Naive thymus-derived CD4-positive, alpha-beta T cell (primary cell): ENCODE results near the gene ZNF774. TPM values are rescaled to one million over a fixed set of nuclear protein-coding genes. Genes with fewer than 3 reads are reported as not detected.

ENCODE experiments used
- ATAC-seq: fragments of 150-1000 bp; cut with Tn5 transposase; 2 replicates; pipeline ENCODE4 v1.10.0; 2021; ENCODE audit warnings: mild to moderate bottlenecking, moderate library complexity
- CTCF ChIA-PET: fragments of 350-600 bp; sonication (Branson Sonifier 250); formaldehyde crosslinking; loops from one replicate; lab custom pipeline; 2021; ENCODE audit warnings: antibody characterized with exemption; lab: Charles Lee
- POLR2A ChIA-PET: fragments of 350-600 bp; sonication (Branson Sonifier 250); formaldehyde crosslinking; loops from one replicate; lab custom pipeline; 2021; ENCODE audit warnings: antibody characterized with exemption, inconsistent platforms; lab: Charles Lee
- DNase-seq, 9 donors: peaks; one replicate each; pipeline versions ENCODE4 v3.0.0 to v3.0.0-alpha.2; 2020 to 2022; ENCODE audit warnings: mixed read lengths in 1 of 9
- H3K27ac ChIP-seq: one replicate; pipeline ENCODE4 v1.7.0; 2013; ENCODE audit warnings: mild to moderate bottlenecking, low read depth, low read length, moderate library complexity
- H3K27me3 ChIP-seq, 2 donors: one replicate each; pipeline ENCODE4 v1.7.0; 2013; ENCODE audit warnings: low read length in 2 of 2, mild to moderate bottlenecking in 2 of 2, moderate library complexity in 2 of 2; ENCODE audit not compliant: control insufficient read depth in 2 of 2, insufficient read depth in 2 of 2
- H3K36me3 ChIP-seq, 3 experiments: 1 replicate in 2 of 3; 2 replicates in 1 of 3; pipeline ENCODE4 v1.7.0; 2013; ENCODE audit warnings: low read length in 3 of 3, mild to moderate bottlenecking in 3 of 3, moderate library complexity in 1 of 3; ENCODE audit not compliant: insufficient read depth in 3 of 3, control insufficient read depth in 2 of 3
- H3K4me1 ChIP-seq, 2 donors: one replicate each; pipeline ENCODE4 v1.7.0; 2013; ENCODE audit warnings: low read length in 2 of 2, mild to moderate bottlenecking in 2 of 2, moderate library complexity in 1 of 2; ENCODE audit not compliant: control insufficient read depth in 2 of 2, insufficient read depth in 2 of 2
- H3K4me3 ChIP-seq: 2 replicates; pipeline ENCODE4 v1.7.0; 2013; ENCODE audit warnings: mild to moderate bottlenecking, low read length
- H3K9me3 ChIP-seq, 3 experiments: 1 replicate in 2 of 3; 2 replicates in 1 of 3; pipeline ENCODE4 v1.7.0; 2013; ENCODE audit warnings: low read length in 3 of 3; ENCODE audit not compliant: control insufficient read depth in 2 of 3
- H3K27ac Mint-ChIP-seq, 9 donors: one replicate each; pipeline ENCODE4 v1.8.0; 2020 to 2022; ENCODE audit warnings: mixed read lengths in 9 of 9, mild to moderate bottlenecking in 8 of 9, moderate library complexity in 5 of 9, inconsistent platforms in 2 of 9
- H3K27me3 Mint-ChIP-seq, 5 donors: one replicate each; pipeline ENCODE4 v1.8.0; 2021 to 2022; ENCODE audit warnings: mixed read lengths in 5 of 5, mild to moderate bottlenecking in 1 of 5
- H3K36me3 Mint-ChIP-seq, 5 donors: one replicate each; pipeline ENCODE4 v1.8.0; 2020 to 2022; ENCODE audit warnings: mixed read lengths in 5 of 5, mild to moderate bottlenecking in 3 of 5, inconsistent platforms in 1 of 5
- H3K4me1 Mint-ChIP-seq, 7 donors: one replicate each; pipeline ENCODE4 v1.8.0; 2020 to 2022; ENCODE audit warnings: mixed read lengths in 7 of 7, mild to moderate bottlenecking in 3 of 7, inconsistent platforms in 1 of 7
- H3K4me3 Mint-ChIP-seq, 10 donors: one replicate each; pipeline ENCODE4 v1.8.0; 2020 to 2022; ENCODE audit warnings: mild to moderate bottlenecking in 10 of 10, mixed read lengths in 10 of 10, moderate library complexity in 6 of 10, inconsistent platforms in 2 of 10
- H3K9me3 Mint-ChIP-seq, 11 donors: one replicate each; pipeline ENCODE4 v1.8.0; 2020 to 2022; ENCODE audit warnings: mixed read lengths in 11 of 11, mild to moderate bottlenecking in 4 of 11, inconsistent platforms in 1 of 11, moderate library complexity in 1 of 11
- intact Hi-C, 2 donors: fragments of 100-400 bp; cut with micrococcal nuclease; formaldehyde crosslinking; loops; one replicate each; pipeline ENCODE4 v1.15.1; 2023
- polyA plus RNA-seq, 2 donors: library from polyadenylated mRNA; unstranded; fragments of 300-500 nt; fragmentation: Illumina TruSeq; gene quantifications; one replicate each; pipeline ENCODE4 v1.2.3, GENCODE V29; 2021
- total RNA-seq, 6 experiments: library from RNA in 5 of 6; stranded (reverse) in 5 of 6; gene quantifications; 1 replicate in 5 of 6; 2 replicates in 1 of 6; pipeline ENCODE4 v1.2.3 and lab custom pipeline; 2021 to 2026

ZNF774 gene
- total and polyA plus RNA-seq, 7 experiments from 2014 or later, result 0.08 to 2.0 (median 0.41) TPM

GRCh38 chr15:90348456-90348855 lies 3.6 kb upstream of the ZNF774 start:
- no peak overlapping the region for H3K27ac ChIP-seq
- H3K27me3 ChIP-seq, result no peaks in the 10 kb centered on the region
- peaks cover 8 to 11% of the 10 kb centered on the region in 2 donors for H3K4me1 ChIP-seq
- no peaks in the 10 kb centered on the region for H3K36me3 ChIP-seq
- no peak overlapping the region for H3K27ac Mint-ChIP-seq
- intact Hi-C loops, result no loop called here
- H3K9me3 ChIP-seq, result no peaks in the 10 kb centered on the region
- H3K9me3 Mint-ChIP-seq, result no peaks in the 10 kb centered on the region
- POLR2A ChIA-PET, result no interaction called here
- no peak overlapping the region for H3K4me3 Mint-ChIP-seq
- no peaks in the 10 kb centered on the region for H3K36me3 Mint-ChIP-seq
- ATAC-seq (no peak), DNase-seq (no peak)
- CTCF ChIA-PET, result no interaction called here
- no peak overlapping the region for H3K4me3 ChIP-seq
- H3K4me1 Mint-ChIP-seq, result peaks cover 13 to 25% (median 15%) of the 10 kb centered on the region in 7 donors
- H3K27me3 Mint-ChIP-seq, result peaks cover 0 to 17% (median 0%) of the 10 kb centered on the region in 5 donors

- Mint-ChIP-seq H3K4me1 (peaks cover 7 to 26% (median 10%) of the 10 kb centered on the region in 7 donors), H3K27me3 (peaks cover 0 to 17% (median 0%) of the 10 kb centered on the region in 5 donors), H3K4me3 (no peak overlapping the region), H3K36me3 (no peaks in the 10 kb centered on the region), H3K27ac (no peak overlapping the region), H3K9me3 (no peaks in the 10 kb centered on the region)
- ChIA-PET CTCF (no interaction called here), POLR2A (no interaction called here)
- Histone ChIP-seq H3K27ac (no peak overlapping the region), H3K4me1 (peaks cover 5 to 11% of the 10 kb centered on the region in 2 donors), H3K36me3 (no peaks in the 10 kb centered on the region), H3K27me3 (no peaks in the 10 kb centered on the region), H3K9me3 (no peaks in the 10 kb centered on the region), H3K4me3 (no peak overlapping the region)
- intact Hi-C loops, result no loop called here
- DNase-seq, result no peak
- ATAC-seq, result no peak
These were observed 3.0 kb upstream of the ZNF774 start for GRCh38 chr15:90349072-90349471.

- ChIA-PET CTCF (no interaction called here), POLR2A (no interaction called here)
- no peaks in the 10 kb centered on the region for H3K9me3 ChIP-seq
- Mint-ChIP-seq H3K4me3 (peak overlapping the region in 2 of 10 donors; percentile 4 to 14), H3K9me3 (no peaks in the 10 kb centered on the region), H3K27ac (peak overlapping the region in 1 of 9 donors; percentile 48), H3K4me1 (peaks cover 7 to 26% (median 9%) of the 10 kb centered on the region in 7 donors), H3K27me3 (peaks cover 0 to 17% (median 0%) of the 10 kb centered on the region in 5 donors), H3K36me3 (no peaks in the 10 kb centered on the region)
- intact Hi-C loops, result loop anchor here in 1 of 2 donors (5.0 kb wide), 1 partner anchor 552 kb away; the partner anchor contains the start of gene MAN2A2
- H3K36me3 ChIP-seq, result no peaks in the 10 kb centered on the region
- peaks cover 5 to 11% of the 10 kb centered on the region in 2 donors for H3K4me1 ChIP-seq
- no peak overlapping the region for H3K27ac ChIP-seq
- DNase-seq, result no peak
- H3K27me3 ChIP-seq, result no peaks in the 10 kb centered on the region
- H3K4me3 ChIP-seq, result no peak overlapping the region
- ATAC-seq, result no peak
These were observed 2.3 kb upstream of the ZNF774 start for GRCh38 chr15:90349821-90350220.

- peaks cover 7 to 26% (median 9%) of the 10 kb centered on the region in 7 donors for H3K4me1 Mint-ChIP-seq
- no peak overlapping the region for H3K27ac ChIP-seq
These were observed 491 bp upstream of the ZNF774 start for GRCh38 chr15:90351479-90352106.

GRCh38 chr15:90354986-90355385 lies 2.9 kb downstream of the ZNF774 start:
- H3K27me3 Mint-ChIP-seq, result peaks cover 0 to 4% (median 0%) of the 10 kb centered on the region in 5 donors
- H3K27me3 ChIP-seq, result no peaks in the 10 kb centered on the region
- H3K27ac ChIP-seq, result no peak overlapping the region
- H3K4me1 ChIP-seq, result peaks cover 5 to 10% of the 10 kb centered on the region in 2 donors
- H3K27ac Mint-ChIP-seq, result no peak overlapping the region
- ATAC-seq (no peak), DNase-seq (no peak)
- no peak overlapping the region for H3K4me3 ChIP-seq
- no peaks in the 10 kb centered on the region for H3K9me3 ChIP-seq
- H3K9me3 Mint-ChIP-seq, result no peaks in the 10 kb centered on the region
- ChIA-PET POLR2A (no interaction called here), CTCF (interaction anchor here (0.6 to 0.9 kb wide), 2 partner anchors 35 to 127 kb away, joined by 3 to 4 read pairs; no protein-coding TSS in a partner anchor)
- no peak overlapping the region for H3K4me3 Mint-ChIP-seq
- intact Hi-C loops, result loop anchor here in 1 of 2 donors (5.0 kb wide), 1 partner anchor 547 kb away; the partner anchor contains the start of gene MAN2A2
- no peaks in the 10 kb centered on the region for H3K36me3 ChIP-seq
- H3K4me1 Mint-ChIP-seq, result peaks cover 4 to 35% (median 8%) of the 10 kb centered on the region in 7 donors
- peaks cover 0 to 1% (median 0%) of the 10 kb centered on the region in 5 donors for H3K36me3 Mint-ChIP-seq

More at GRCh38 chr15:90351479-90352106, 491 bp upstream of the ZNF774 start:
- no peaks in the 10 kb centered on the region for H3K9me3 Mint-ChIP-seq
- ATAC-seq (peak; percentile 16), DNase-seq (no peak)
- intact Hi-C loops, result loop anchor here in 1 of 2 donors (1.0 to 5.0 kb wide), 5 partner anchors 15 to 551 kb away; partner anchors contain the start of genes IQGAP1 and MAN2A2
- H3K4me3 Mint-ChIP-seq, result peak overlapping the region; percentile 86 to 92 (median 89)
- H3K27ac Mint-ChIP-seq, result peak overlapping the region in 7 of 9 donors; percentile 8 to 74 (median 51)
- POLR2A ChIA-PET, result interaction anchor here (0.6 to 1.5 kb wide), 4 partner anchors 15 to 358 kb away, joined by 3 to 5 read pairs (median 3); no protein-coding TSS in a partner anchor
- H3K4me1 ChIP-seq, result peaks cover 5 to 11% of the 10 kb centered on the region in 2 donors
- H3K36me3 Mint-ChIP-seq, result no peaks in the 10 kb centered on the region
- no peaks in the 10 kb centered on the region for H3K9me3 ChIP-seq
- CTCF ChIA-PET, result interaction anchor here (0.7 to 1.6 kb wide), 3 partner anchors 10 to 130 kb away, joined by 3 to 6 read pairs (median 4); no protein-coding TSS in a partner anchor
- no peaks in the 10 kb centered on the region for H3K27me3 ChIP-seq
- H3K4me3 ChIP-seq, result peak overlapping the region; percentile 91
- no peaks in the 10 kb centered on the region for H3K36me3 ChIP-seq
- peaks cover 0 to 17% (median 0%) of the 10 kb centered on the region in 5 donors for H3K27me3 Mint-ChIP-seq

GRCh38 chr15:90358124-90359033 lies 6.3 kb downstream of the ZNF774 start:
- peaks cover 0 to 10% (median 0%) of the 10 kb centered on the region in 5 donors for H3K36me3 Mint-ChIP-seq
- no peak overlapping the region for H3K4me3 Mint-ChIP-seq
- peaks cover 6 to 13% of the 10 kb centered on the region in 2 donors for H3K4me1 ChIP-seq
- no peak overlapping the region for H3K27ac ChIP-seq
- no peaks in the 10 kb centered on the region for H3K27me3 Mint-ChIP-seq
- POLR2A ChIA-PET, result interaction anchor here (0.7 to 1.1 kb wide), 2 partner anchors 501 to 571 kb away, joined by 3 to 4 read pairs; no protein-coding TSS in a partner anchor
- no peaks in the 10 kb centered on the region for H3K27me3 ChIP-seq
- peak overlapping the region in 1 of 9 donors; percentile 13 for H3K27ac Mint-ChIP-seq
- intact Hi-C loops, result no loop called here
- no peaks in the 10 kb centered on the region for H3K9me3 ChIP-seq
- no peak overlapping the region for H3K4me3 ChIP-seq
- CTCF ChIA-PET, result interaction anchor here (0.6 kb wide), 1 partner anchor 431 kb away, joined by 4 read pairs; no protein-coding TSS in a partner anchor
- no peaks in the 10 kb centered on the region for H3K9me3 Mint-ChIP-seq
- no peak for ATAC-seq
- H3K36me3 ChIP-seq, result no peaks in the 10 kb centered on the region
- DNase-seq, result no peak
- peaks cover 0 to 32% (median 16%) of the 10 kb centered on the region in 7 donors for H3K4me1 Mint-ChIP-seq
